DOHH2 (cell line): ENCODE data around the gene TFCP2.

ENCODE experiments used
- H3F3A ChIP-seq: fragments of 200-600 bp; sonication (generic), shearing (Covaris generic); 2 replicates; pipeline ENCODE4 v1.6.0; 2016; ENCODE audit warnings: antibody characterized with exemption, mild to moderate bottlenecking; ENCODE audit not compliant: control insufficient read depth, insufficient read depth
- H3K27ac ChIP-seq: fragments of 200-600 bp; sonication (generic); 2 replicates; pipeline ENCODE4 v1.5.1; 2014; ENCODE audit warnings: low read depth, mild to moderate bottlenecking, low read length, moderate library complexity
- H3K27me3 ChIP-seq: fragments of 200-600 bp; sonication (generic); 2 replicates; pipeline ENCODE4 v1.6.1; 2014; ENCODE audit warnings: mild to moderate bottlenecking, low read length, mixed read lengths; ENCODE audit not compliant: control insufficient read depth
- H3K36me3 ChIP-seq: fragments of 200-600 bp; sonication (generic); 2 replicates; pipeline ENCODE4 v1.6.1; 2014; ENCODE audit warnings: mild to moderate bottlenecking, low read length, moderate library complexity, mixed read lengths; ENCODE audit not compliant: control insufficient read depth
- H3K4me1 ChIP-seq: fragments of 200-600 bp; sonication (generic); 2 replicates; pipeline ENCODE4 v1.6.1; 2014; ENCODE audit warnings: mild to moderate bottlenecking, low read length, mixed read lengths; ENCODE audit not compliant: control insufficient read depth
- H3K4me2 ChIP-seq: fragments of 200-600 bp; sonication (generic); 2 replicates; pipeline ENCODE4 v1.6.0; 2014; ENCODE audit warnings: mild to moderate bottlenecking, low read length, moderate library complexity
- H3K4me3 ChIP-seq: fragments of 200-600 bp; sonication (generic); 2 replicates; pipeline ENCODE4 v1.5.1; 2014; ENCODE audit warnings: mild to moderate bottlenecking, low read length, mixed read lengths
- H3K79me2 ChIP-seq: fragments of 200-600 bp; sonication (generic); 2 replicates; pipeline ENCODE4 v1.6.1; 2014; ENCODE audit warnings: mild to moderate bottlenecking, low read length, mixed read lengths; ENCODE audit not compliant: control insufficient read depth
- H3K9me2 ChIP-seq: fragments of 200-600 bp; sonication (generic); replicated peaks from 2 replicates; pipeline ENCODE4 v1.6.1; 2014; ENCODE audit warnings: mild to moderate bottlenecking, low read length, mixed read lengths; ENCODE audit not compliant: control insufficient read depth
- H3K9me3 ChIP-seq: fragments of 200-600 bp; sonication (generic); 2 replicates; pipeline ENCODE4 v1.6.1; 2014; ENCODE audit warnings: antibody characterized with exemption, low read length, mixed read lengths; ENCODE audit not compliant: control insufficient read depth, insufficient read depth
- H4K20me1 ChIP-seq: fragments of 200-600 bp; sonication (generic); 2 replicates; pipeline ENCODE4 v1.6.0; 2014; ENCODE audit warnings: low read depth, mild to moderate bottlenecking, antibody characterized with exemption, low read length, moderate library complexity; ENCODE audit not compliant: control insufficient read depth, insufficient read depth
- CTCF ChIP-seq: fragments of 200-600 bp; sonication (generic); IDR thresholded peaks from one replicate; pipeline ENCODE4 v1.5.1; 2014; ENCODE audit warnings: antibody characterized with exemption, mild to moderate bottlenecking, low read depth, low read length; ENCODE audit not compliant: poor library complexity, severe bottlenecking
- EZH2phosphoT487 ChIP-seq: fragments of 200-600 bp; sonication (generic); IDR thresholded peaks from 2 replicates; pipeline ENCODE4 v1.6.1; 2017; ENCODE audit warnings: borderline replicate concordance, mild to moderate bottlenecking, antibody characterized with exemption, low read length, moderate library complexity, mixed read lengths

Gene TFCP2

GRCh38 chr12:51185171-51185717 lies 12.3 kb upstream of the TFCP2 start:
- Histone ChIP-seq H3K27me3 (peaks cover 2% of the 10 kb centered on the region; the same call in 1 of the 2 replicates), H3K27ac (no peak overlapping the region), H3K4me1 (peaks cover 33% of the 10 kb centered on the region), H3K79me2 (no peaks in the 10 kb centered on the region), H3F3A (no peaks in the 10 kb centered on the region), H4K20me1 (no peaks in the 10 kb centered on the region), H3K36me3 (no peaks in the 10 kb centered on the region), H3K9me3 (no peaks in the 10 kb centered on the region), H3K4me3 (no peak overlapping the region), H3K9me2 (no peaks in the 10 kb centered on the region), H3K4me2 (no peak overlapping the region)
- no peak for TF ChIP-seq EZH2phosphoT487
- no peak for TF ChIP-seq CTCF

GRCh38 chr12:51183816-51184215 lies 10.9 kb upstream of the TFCP2 start:
- Histone ChIP-seq H3K4me2 (no peak overlapping the region), H3K79me2 (no peaks in the 10 kb centered on the region), H3K27ac (no peak overlapping the region), H3F3A (no peaks in the 10 kb centered on the region), H3K9me3 (no peaks in the 10 kb centered on the region), H3K9me2 (no peaks in the 10 kb centered on the region), H3K4me1 (peaks cover 28% of the 10 kb centered on the region), H3K27me3 (0 out of 2 replicates have a peak, but pooled peaks cover 2% of the 10 kb centered on the region), H3K4me3 (no peak overlapping the region), H3K36me3 (no peaks in the 10 kb centered on the region), H4K20me1 (no peaks in the 10 kb centered on the region)
- TF ChIP-seq CTCF: no peak
- no peak for TF ChIP-seq EZH2phosphoT487

GRCh38 chr12:51183349-51183748 lies 10.4 kb upstream of the TFCP2 start:
- H3K36me3 ChIP-seq: no peaks in the 10 kb centered on the region
- H3F3A ChIP-seq: no peaks in the 10 kb centered on the region
- H3K4me3 ChIP-seq: no peak overlapping the region
- H3K79me2 ChIP-seq: no peaks in the 10 kb centered on the region
- no peaks in the 10 kb centered on the region for H4K20me1 ChIP-seq
- no peak overlapping the region for H3K4me2 ChIP-seq
- 0 out of 2 replicates have a peak, but pooled peaks cover 2% of the 10 kb centered on the region for H3K27me3 ChIP-seq
- no peak for TF ChIP-seq EZH2phosphoT487
- TF ChIP-seq CTCF: no peak
- no peak overlapping the region for H3K27ac ChIP-seq
- H3K9me2 ChIP-seq: no peaks in the 10 kb centered on the region
- no peaks in the 10 kb centered on the region for H3K9me3 ChIP-seq
- H3K4me1 ChIP-seq: peaks cover 23% of the 10 kb centered on the region
